ENCODE results near the gene POLR2E. TPM values are rescaled to one million over a fixed set of nuclear protein-coding genes. Genes with fewer than 3 reads are reported as not detected.

Gene POLR2E
- total RNA-seq, 1 donor: 70.2 TPM

GRCh38 chr19:1087813-1088415 is 7.3 kb downstream of the POLR2E start:
- Histone ChIP-seq H3K4me2 (ENCODE audit: insufficient read depth, low read length) (no peak overlapping the region), H3K4me3 (ENCODE audit: insufficient read depth, low read length) (no peak overlapping the region), H2AFZ (ENCODE audit: low read length) (no peak overlapping the region), H3K79me2 (ENCODE audit: insufficient read depth, low read length) (peaks cover 10% of the 10 kb centered on the region), H3K9me3 (ENCODE audit: low read depth, low read length) (no peaks in the 10 kb centered on the region), H3K27me3 (ENCODE audit: insufficient read depth, low read length) (no peaks in the 10 kb centered on the region), H3K27ac (ENCODE audit: low read depth, low read length) (no peak overlapping the region), H3K36me3 (ENCODE audit: insufficient read depth, low read length) (peaks cover 21% of the 10 kb centered on the region), H3K4me1 (ENCODE audit: insufficient read depth, low read length) (no peaks in the 10 kb centered on the region), H4K20me1 (ENCODE audit: insufficient read depth, low read length) (peaks cover 15% of the 10 kb centered on the region)
- no peak for TF ChIP-seq CTCF (IDR thresholded peaks at IDR 0.05; ENCODE audit: extremely low read depth, low read depth, low read length)
- DNase-seq (ENCODE audit: insufficient read length, low spot score, missing footprints): no peak

DNA sequence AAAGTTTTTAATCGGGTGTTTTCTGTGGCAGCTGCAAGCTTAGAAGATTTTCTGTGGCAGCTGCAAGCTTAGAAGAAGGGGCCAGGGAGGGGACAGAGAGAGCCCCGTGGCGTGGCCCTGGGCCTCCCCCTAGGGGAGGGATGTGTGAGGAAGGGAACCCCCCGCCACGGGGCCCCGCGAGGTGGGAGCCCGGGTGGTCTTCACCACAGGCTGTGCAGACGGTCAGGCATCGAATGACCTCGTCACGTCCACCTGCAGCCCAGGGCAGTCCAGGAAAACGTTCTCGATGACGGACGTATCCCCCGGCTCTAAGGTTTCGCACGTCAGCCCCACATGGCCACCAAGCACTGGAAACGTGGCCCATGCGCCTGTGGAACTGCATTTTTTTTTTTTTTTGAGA is 8.6 kb downstream of the POLR2E start:
- peaks cover 9% of the 10 kb centered on the region for H4K20me1 ChIP-seq (ENCODE audit: insufficient read depth, low read length)
- H3K4me2 ChIP-seq (ENCODE audit: insufficient read depth, low read length): no peak overlapping the region
- peaks cover 2% of the 10 kb centered on the region for H3K79me2 ChIP-seq (ENCODE audit: insufficient read depth, low read length)
- no peaks in the 10 kb centered on the region for H3K4me1 ChIP-seq (ENCODE audit: insufficient read depth, low read length)
- DNase-seq (ENCODE audit: insufficient read length, low spot score, missing footprints): no peak
- no peaks in the 10 kb centered on the region for H3K9me3 ChIP-seq (ENCODE audit: low read depth, low read length)
- no peaks in the 10 kb centered on the region for H3K27me3 ChIP-seq (ENCODE audit: insufficient read depth, low read length)
- H3K36me3 ChIP-seq (ENCODE audit: insufficient read depth, low read length): peaks cover 15% of the 10 kb centered on the region
- H3K27ac ChIP-seq (ENCODE audit: low read depth, low read length): no peak overlapping the region
- no peak overlapping the region for H3K4me3 ChIP-seq (ENCODE audit: insufficient read depth, low read length)
- TF ChIP-seq CTCF (IDR thresholded peaks at IDR 0.05; ENCODE audit: extremely low read depth, low read depth, low read length): no peak
- H2AFZ ChIP-seq (ENCODE audit: low read length): no peak overlapping the region

DNA sequence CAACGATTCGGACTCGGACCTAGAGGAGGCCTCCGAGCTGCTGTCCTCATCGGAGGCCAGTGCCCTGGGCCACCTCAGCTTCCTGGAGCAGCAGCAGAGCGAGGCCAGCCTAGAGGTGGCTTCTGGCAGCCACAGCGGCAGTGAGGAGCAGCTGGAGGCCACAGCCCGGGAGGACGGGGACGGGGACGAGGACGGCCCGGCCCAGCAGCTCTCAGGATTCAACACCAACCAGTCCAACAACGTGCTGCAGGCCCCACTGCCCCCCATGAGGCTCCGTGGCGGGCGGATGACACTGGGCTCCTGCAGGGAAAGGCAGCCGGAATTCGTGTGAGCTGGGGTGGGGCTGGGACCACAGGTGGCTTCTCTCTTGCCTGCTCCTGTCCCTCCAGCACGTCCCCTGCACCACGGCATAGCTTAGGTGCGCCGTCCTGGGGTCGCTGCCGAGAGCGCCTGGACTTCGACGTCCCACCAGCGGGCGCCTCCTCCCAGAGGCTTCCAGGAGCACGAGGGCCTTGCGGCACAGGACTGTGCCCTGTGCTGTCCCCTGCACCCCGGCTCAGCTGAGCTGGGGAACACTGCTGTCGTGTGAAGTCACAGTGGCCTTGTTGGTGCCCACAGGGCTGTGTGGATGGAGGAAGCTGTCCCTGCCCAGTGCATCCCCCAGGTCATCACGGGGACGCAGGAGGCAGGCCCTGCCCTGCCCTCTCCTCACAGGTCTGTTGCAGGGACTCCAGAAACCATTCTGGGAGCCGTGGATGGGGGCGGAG is 9.3 kb downstream of the POLR2E start:
- H3K4me3 ChIP-seq (ENCODE audit: insufficient read depth, low read length): no peak overlapping the region
- no peak overlapping the region for H2AFZ ChIP-seq (ENCODE audit: low read length)
- TF ChIP-seq CTCF (IDR thresholded peaks at IDR 0.05; ENCODE audit: extremely low read depth, low read depth, low read length): no peak
- H3K27me3 ChIP-seq (ENCODE audit: insufficient read depth, low read length): no peaks in the 10 kb centered on the region
- H4K20me1 ChIP-seq (ENCODE audit: insufficient read depth, low read length): peaks cover 9% of the 10 kb centered on the region
- no peaks in the 10 kb centered on the region for H3K79me2 ChIP-seq (ENCODE audit: insufficient read depth, low read length)
- no peaks in the 10 kb centered on the region for H3K9me3 ChIP-seq (ENCODE audit: low read depth, low read length)
- H3K4me2 ChIP-seq (ENCODE audit: insufficient read depth, low read length): no peak overlapping the region
- H3K36me3 ChIP-seq (ENCODE audit: insufficient read depth, low read length): peaks cover 9% of the 10 kb centered on the region
- no peak overlapping the region for H3K27ac ChIP-seq (ENCODE audit: low read depth, low read length)
- H3K4me1 ChIP-seq (ENCODE audit: insufficient read depth, low read length): no peaks in the 10 kb centered on the region
- DNase-seq (ENCODE audit: insufficient read length, low spot score, missing footprints): no peak

DNA sequence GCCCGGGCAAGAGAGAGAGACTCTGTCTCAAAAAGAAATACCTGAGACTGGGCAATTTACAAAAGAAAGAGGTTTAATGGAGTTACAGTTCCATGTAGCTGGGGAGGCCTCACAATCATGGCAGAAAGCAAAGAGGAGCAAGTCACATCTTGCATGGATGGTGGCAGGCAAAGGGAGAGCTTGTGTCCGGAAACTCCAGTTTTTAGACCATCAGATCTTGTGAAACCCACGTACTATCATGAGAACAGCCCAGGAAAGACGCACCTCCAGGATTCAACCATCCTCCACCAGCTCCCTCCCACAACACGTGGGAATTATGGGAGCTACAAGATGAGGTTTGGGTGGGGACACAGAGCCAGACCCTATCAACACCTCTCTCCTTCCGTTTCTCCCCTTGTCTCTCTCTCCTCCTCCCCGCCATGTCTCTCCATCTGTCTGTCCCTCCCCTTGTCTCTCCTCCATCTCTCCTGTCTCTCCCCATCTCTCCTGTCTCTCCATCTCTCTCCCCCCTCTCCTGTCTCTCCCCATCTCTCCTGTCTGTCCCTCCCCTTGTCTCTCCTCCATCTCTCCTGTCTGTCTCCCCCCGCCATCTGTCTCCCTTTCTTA is 10.0 kb downstream of the POLR2E start:
- Histone ChIP-seq H4K20me1 (ENCODE audit: insufficient read depth, low read length) (peaks cover 9% of the 10 kb centered on the region), H3K4me1 (ENCODE audit: insufficient read depth, low read length) (no peaks in the 10 kb centered on the region), H3K79me2 (ENCODE audit: insufficient read depth, low read length) (no peaks in the 10 kb centered on the region), H3K9me3 (ENCODE audit: low read depth, low read length) (no peaks in the 10 kb centered on the region), H3K36me3 (ENCODE audit: insufficient read depth, low read length) (peaks cover 7% of the 10 kb centered on the region), H3K4me3 (ENCODE audit: insufficient read depth, low read length) (no peak overlapping the region), H3K4me2 (ENCODE audit: insufficient read depth, low read length) (no peak overlapping the region), H2AFZ (ENCODE audit: low read length) (no peak overlapping the region), H3K27me3 (ENCODE audit: insufficient read depth, low read length) (no peaks in the 10 kb centered on the region), H3K27ac (ENCODE audit: low read depth, low read length) (no peak overlapping the region)
- DNase-seq (ENCODE audit: insufficient read length, low spot score, missing footprints): no peak
- TF ChIP-seq CTCF (IDR thresholded peaks at IDR 0.05; ENCODE audit: extremely low read depth, low read depth, low read length): no peak

All from osteoblast (primary cell).